Activated CD8-positive, alpha-beta memory T cell treated with anti-CD3 and anti-CD28 coated beads, Interleukin-2, amount 10 ng/mL, durations not matched to agents 7 days and 5 days (primary cell): ENCODE data around the gene DNAJB6. TPM values are rescaled to one million over a fixed set of nuclear protein-coding genes. Genes with fewer than 3 reads are reported as not detected.
A peak's percentile ranks its signal among the peaks of the same experiment; 100 is the strongest.

Experiments used
- ATAC-seq: fragments of 150-1000 bp; cut with Tn5 transposase; one replicate; pipeline ENCODE4 v1.10.0; 2021; ENCODE audit warnings: moderate library complexity
- CTCF ChIA-PET: fragments of 350-600 bp; sonication (Branson Sonifier 250); formaldehyde crosslinking; loops from one replicate; lab custom pipeline; 2021; ENCODE audit warnings: antibody characterized with exemption; lab: Charles Lee
- DNase-seq: peaks from one replicate; pipeline ENCODE4 v3.0.0-alpha.2; 2020
- H3K27ac Mint-ChIP-seq: one replicate; pipeline ENCODE4 v1.8.0; 2021; ENCODE audit warnings: mild to moderate bottlenecking, mixed read lengths
- H3K27me3 Mint-ChIP-seq: one replicate; pipeline ENCODE4 v1.8.0; 2021; ENCODE audit warnings: mixed read lengths
- H3K36me3 Mint-ChIP-seq: one replicate; pipeline ENCODE4 v1.8.0; 2021; ENCODE audit warnings: mild to moderate bottlenecking, mixed read lengths
- H3K4me1 Mint-ChIP-seq: one replicate; pipeline ENCODE4 v1.8.0; 2021; ENCODE audit warnings: mixed read lengths
- H3K4me3 Mint-ChIP-seq: one replicate; pipeline ENCODE4 v1.8.0; 2021; ENCODE audit warnings: mild to moderate bottlenecking, moderate library complexity, mixed read lengths
- H3K9me3 Mint-ChIP-seq: one replicate; pipeline ENCODE4 v1.8.0; 2022; ENCODE audit warnings: low read depth, mixed read lengths
- total RNA-seq, 2 experiments: library from RNA; stranded (reverse); gene quantifications; one replicate each; pipeline ENCODE4 v1.2.3, GENCODE V29; 2021

The DNAJB6 gene
- 10 to 100 TPM; 82.0 to 85.6 TPM for total RNA-seq

GRCh38 chr7:157336383-157337315 lies at the start of gene DNAJB6:
TSS of gene DNAJB6 (plus strand) at chr7:157337004. CDS start at chr7:157358573, 21,569 bp downstream.
- Mint-ChIP-seq H3K27me3 (peaks cover 23% of the 10 kb centered on the region), H3K36me3 (peaks cover 20% of the 10 kb centered on the region), H3K4me3 (peak within 1 kb of the TSS; percentile 86), H3K9me3 (no peaks in the 10 kb centered on the region), H3K27ac (peak within 1 kb of the TSS; percentile 97), H3K4me1 (peaks cover 38% of the 10 kb centered on the region)
- CTCF ChIA-PET = interaction anchor here (0.6 to 2.0 kb wide), 2 partner anchors 13 to 14 kb away, joined by 3 to 4 read pairs; no protein-coding TSS in a partner anchor
- DNase-seq = peak; percentile 96
- ATAC-seq = peak; percentile 78

- no peak for DNase-seq
- no peak for ATAC-seq
- no peaks in the 10 kb centered on the region for H3K36me3 Mint-ChIP-seq
- H3K27me3 Mint-ChIP-seq = no peaks in the 10 kb centered on the region
- CTCF ChIA-PET = interaction anchor here (1.6 kb wide), 1 partner anchor 18 kb away, joined by 4 read pairs; no protein-coding TSS in a partner anchor
- no peak overlapping the region for H3K27ac Mint-ChIP-seq
- H3K9me3 Mint-ChIP-seq = no peaks in the 10 kb centered on the region
- H3K4me1 Mint-ChIP-seq = no peaks in the 10 kb centered on the region
- H3K4me3 Mint-ChIP-seq = no peak overlapping the region
Observed at GRCh38 chr7:157291404-157292080, 45.3 kb upstream of the DNAJB6 start.

GRCh38 chr7:157292258-157292657 lies 44.5 kb upstream of the DNAJB6 start:
- H3K4me1 Mint-ChIP-seq = no peaks in the 10 kb centered on the region
- no peak overlapping the region for H3K27ac Mint-ChIP-seq
- CTCF ChIA-PET = interaction anchor here (1.6 kb wide), 1 partner anchor 19 kb away, joined by 4 read pairs; no protein-coding TSS in a partner anchor
- H3K36me3 Mint-ChIP-seq = no peaks in the 10 kb centered on the region
- DNase-seq (no peak), ATAC-seq (no peak)
- H3K27me3 Mint-ChIP-seq = no peaks in the 10 kb centered on the region
- H3K9me3 Mint-ChIP-seq = no peaks in the 10 kb centered on the region
- no peak overlapping the region for H3K4me3 Mint-ChIP-seq

GRCh38 chr7:157292770-157293412 lies 43.9 kb upstream of the DNAJB6 start:
- Mint-ChIP-seq H3K4me3 (no peak overlapping the region), H3K4me1 (peaks cover 2% of the 10 kb centered on the region), H3K27me3 (peaks cover 3% of the 10 kb centered on the region), H3K36me3 (no peaks in the 10 kb centered on the region), H3K9me3 (no peaks in the 10 kb centered on the region), H3K27ac (no peak overlapping the region)
- no peak for DNase-seq
- CTCF ChIA-PET = no interaction called here
- no peak for ATAC-seq

GRCh38 chr7:157293413-157293788 lies 43.4 kb upstream of the DNAJB6 start:
- no peaks in the 10 kb centered on the region for H3K9me3 Mint-ChIP-seq
- no peaks in the 10 kb centered on the region for H3K36me3 Mint-ChIP-seq
- DNase-seq (no peak), ATAC-seq (no peak)
- H3K27me3 Mint-ChIP-seq = peaks cover 3% of the 10 kb centered on the region
- no peak overlapping the region for H3K4me3 Mint-ChIP-seq
- CTCF ChIA-PET = no interaction called here
- H3K27ac Mint-ChIP-seq = no peak overlapping the region
- H3K4me1 Mint-ChIP-seq = peaks cover 3% of the 10 kb centered on the region

- H3K27ac Mint-ChIP-seq = no peak overlapping the region
- no peak overlapping the region for H3K4me3 Mint-ChIP-seq
- H3K9me3 Mint-ChIP-seq = peaks cover 6% of the 10 kb centered on the region
- CTCF ChIA-PET = no interaction called here
- H3K27me3 Mint-ChIP-seq = peaks cover 3% of the 10 kb centered on the region
- peaks cover 8% of the 10 kb centered on the region for H3K36me3 Mint-ChIP-seq
- H3K4me1 Mint-ChIP-seq = peaks cover 12% of the 10 kb centered on the region
- ATAC-seq (no peak), DNase-seq (no peak)
Observed at GRCh38 chr7:157294773-157295172, 42.0 kb upstream of the DNAJB6 start.

GRCh38 chr7:157295338-157295737 lies 41.5 kb upstream of the DNAJB6 start:
- H3K4me3 Mint-ChIP-seq = no peak overlapping the region
- H3K36me3 Mint-ChIP-seq = peaks cover 8% of the 10 kb centered on the region
- CTCF ChIA-PET = no interaction called here
- peaks cover 6% of the 10 kb centered on the region for H3K9me3 Mint-ChIP-seq
- peaks cover 3% of the 10 kb centered on the region for H3K27me3 Mint-ChIP-seq
- H3K4me1 Mint-ChIP-seq = peaks cover 14% of the 10 kb centered on the region
- no peak overlapping the region for H3K27ac Mint-ChIP-seq
- DNase-seq (no peak), ATAC-seq (no peak)

GRCh38 chr7:157297185-157297584 lies 39.6 kb upstream of the DNAJB6 start:
- no peak overlapping the region for H3K4me3 Mint-ChIP-seq
- peaks cover 6% of the 10 kb centered on the region for H3K9me3 Mint-ChIP-seq
- no peak overlapping the region for H3K27ac Mint-ChIP-seq
- no peak for ATAC-seq
- H3K27me3 Mint-ChIP-seq = peaks cover 3% of the 10 kb centered on the region
- H3K36me3 Mint-ChIP-seq = peaks cover 13% of the 10 kb centered on the region
- peaks cover 31% of the 10 kb centered on the region for H3K4me1 Mint-ChIP-seq
- CTCF ChIA-PET = no interaction called here
- DNase-seq = no peak

GRCh38 chr7:157299317-157299612 lies 37.5 kb upstream of the DNAJB6 start:
- CTCF ChIA-PET = no interaction called here
- H3K9me3 Mint-ChIP-seq = peaks cover 6% of the 10 kb centered on the region

GRCh38 chr7:157299613-157300368 lies 37.0 kb upstream of the DNAJB6 start:
- H3K4me3 Mint-ChIP-seq = peak overlapping the region; percentile 48

More at GRCh38 chr7:157299317-157299612, 37.5 kb upstream of the DNAJB6 start:
- Mint-ChIP-seq H3K27ac (peak overlapping the region; percentile 53), H3K4me3 (peak overlapping the region; percentile 48), H3K27me3 (peaks cover 3% of the 10 kb centered on the region), H3K36me3 (peaks cover 13% of the 10 kb centered on the region), H3K4me1 (peaks cover 42% of the 10 kb centered on the region)
- no peak for ATAC-seq
- no peak for DNase-seq

GRCh38 chr7:157300369-157300825 lies 36.4 kb upstream of the DNAJB6 start:
- ATAC-seq = no peak
- peaks cover 13% of the 10 kb centered on the region for H3K36me3 Mint-ChIP-seq
- no peak for DNase-seq
- H3K4me3 Mint-ChIP-seq = no peak overlapping the region
- peaks cover 3% of the 10 kb centered on the region for H3K27me3 Mint-ChIP-seq
- peak overlapping the region; percentile 89 for H3K27ac Mint-ChIP-seq
- CTCF ChIA-PET = no interaction called here
- peaks cover 6% of the 10 kb centered on the region for H3K9me3 Mint-ChIP-seq
- H3K4me1 Mint-ChIP-seq = peaks cover 43% of the 10 kb centered on the region

More at GRCh38 chr7:157299613-157300368, 37.0 kb upstream of the DNAJB6 start:
- peaks cover 42% of the 10 kb centered on the region for H3K4me1 Mint-ChIP-seq
- H3K27ac Mint-ChIP-seq = peak overlapping the region; percentile 53
- DNase-seq (no peak), ATAC-seq (no peak)
- H3K9me3 Mint-ChIP-seq = peaks cover 6% of the 10 kb centered on the region
- H3K27me3 Mint-ChIP-seq = peaks cover 3% of the 10 kb centered on the region
- CTCF ChIA-PET = no interaction called here
- peaks cover 13% of the 10 kb centered on the region for H3K36me3 Mint-ChIP-seq

- Mint-ChIP-seq H3K9me3 (peaks cover 6% of the 10 kb centered on the region), H3K36me3 (peaks cover 13% of the 10 kb centered on the region), H3K4me3 (peak overlapping the region; percentile 50), H3K4me1 (peaks cover 51% of the 10 kb centered on the region), H3K27ac (peak overlapping the region; percentile 89), H3K27me3 (peaks cover 3% of the 10 kb centered on the region)
- CTCF ChIA-PET = interaction anchor here (1.1 to 2.8 kb wide), 4 partner anchors 28 to 52 kb away, joined by 3 to 13 read pairs (median 4); no protein-coding TSS in a partner anchor
- ATAC-seq = no peak
- DNase-seq = no peak
Observed at GRCh38 chr7:157301610-157302120, 35.1 kb upstream of the DNAJB6 start.
